Head of caudate nucleus (tissue), 42 donors: ENCODE results near the gene PALLD.

Experiments used
- DNase-seq, 42 donors: peaks; one replicate each; pipeline versions ENCODE4 v3.0.0 to v3.0.0-alpha.2; 2020 to 2021; ENCODE audit warnings: mixed read lengths in 7 of 42
- intact Hi-C: fragments of 100-400 bp; cut with DNase I; formaldehyde crosslinking; loops from one replicate; pipeline ENCODE4 v1.15.0; 2022

PALLD gene

GRCh38 chr4:168550064-168550766 is 53.4 kb downstream of the PALLD start:
- DNase-seq = no peak
- intact Hi-C loops = no loop called here

GRCh38 chr4:168551211-168551610 is 54.4 kb downstream of the PALLD start:
- intact Hi-C loops = no loop called here
- DNase-seq = no peak

GRCh38 chr4:168551945-168552695 is 55.3 kb downstream of the PALLD start:
- intact Hi-C loops = no loop called here
- DNase-seq = no peak

DNA sequence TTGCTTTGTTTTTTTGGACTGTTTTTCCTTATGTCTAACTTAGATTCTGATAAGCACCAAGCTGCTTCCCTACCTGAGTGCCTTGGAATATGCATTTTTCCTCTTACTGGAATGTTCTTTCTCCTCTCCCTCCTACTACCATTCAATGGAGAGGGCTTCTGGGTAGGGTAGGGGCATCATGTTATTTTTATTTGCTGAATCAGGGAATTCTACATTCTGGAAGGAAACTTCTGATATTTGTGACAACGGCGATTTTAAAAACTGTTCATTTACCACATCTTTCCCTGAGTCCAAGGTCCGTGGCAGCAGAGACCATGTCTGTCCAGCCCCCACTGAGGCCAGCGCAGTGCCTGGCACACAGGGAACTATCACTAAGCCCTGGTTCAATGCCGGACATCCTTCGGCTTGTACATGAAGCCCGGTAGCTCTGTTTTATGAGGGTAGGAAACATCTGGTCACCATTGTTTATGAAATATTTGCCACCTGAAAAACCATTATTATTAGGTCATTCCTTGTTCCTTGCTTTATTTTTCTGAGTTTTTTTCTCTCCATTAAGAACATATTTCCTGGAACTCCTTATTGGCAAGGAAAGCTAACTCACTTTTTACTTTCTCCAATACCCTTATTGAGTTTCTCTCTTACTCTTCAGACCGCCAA is 57.0 kb downstream of the PALLD start:
- intact Hi-C loops = no loop called here
- no peak for DNase-seq

DNA sequence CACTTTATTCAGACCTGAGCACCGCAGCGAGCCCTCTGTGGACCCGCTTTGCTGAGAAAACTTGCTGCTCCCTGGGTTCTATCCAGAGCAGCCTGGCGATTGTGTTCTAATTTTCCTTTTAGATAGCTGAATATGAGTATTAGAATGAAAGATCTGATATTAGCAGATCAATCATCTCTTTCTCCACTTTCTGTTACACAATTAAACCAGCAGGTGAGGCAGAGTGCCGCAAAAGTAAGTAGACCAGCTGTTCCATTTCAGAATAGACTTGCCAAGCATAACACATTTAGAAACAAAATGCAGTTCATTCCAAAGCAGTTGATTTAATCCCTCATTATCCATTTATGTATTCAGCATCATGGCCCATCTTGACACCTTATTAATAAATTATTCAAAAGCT is 58.6 kb downstream of the PALLD start:
- DNase-seq = no peak
- intact Hi-C loops = no loop called here

DNA sequence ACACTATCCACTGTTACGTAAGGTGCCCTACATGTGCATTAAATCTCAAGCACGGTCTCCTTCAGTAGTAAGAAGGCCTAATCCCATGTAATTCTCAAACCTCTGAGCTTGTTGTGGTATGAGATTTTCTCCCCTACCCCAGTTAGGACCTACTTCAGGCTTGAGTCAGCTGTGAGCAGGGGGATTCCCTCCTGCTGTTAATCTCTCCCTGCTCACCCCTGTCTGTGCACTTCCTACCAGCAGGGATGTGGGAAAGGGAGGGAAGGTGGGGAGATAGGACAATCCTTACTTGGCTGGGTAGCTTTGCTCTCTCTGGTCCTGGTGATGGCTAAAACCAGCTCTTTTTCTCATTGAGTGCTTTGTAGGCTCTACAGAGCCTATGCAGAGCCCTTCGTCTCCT is 60.8 kb downstream of the PALLD start:
- intact Hi-C loops = no loop called here
- no peak for DNase-seq

GRCh38 chr4:168558599-168558998 is 61.7 kb downstream of the PALLD start:
- DNase-seq = no peak
- intact Hi-C loops = no loop called here

GRCh38 chr4:168560184-168561180 is 63.6 kb downstream of the PALLD start:
- intact Hi-C loops = no loop called here
- DNase-seq = no peak

GRCh38 chr4:168562041-168562571 is 65.3 kb downstream of the PALLD start:
- DNase-seq = no peak
- intact Hi-C loops = no loop called here

DNA sequence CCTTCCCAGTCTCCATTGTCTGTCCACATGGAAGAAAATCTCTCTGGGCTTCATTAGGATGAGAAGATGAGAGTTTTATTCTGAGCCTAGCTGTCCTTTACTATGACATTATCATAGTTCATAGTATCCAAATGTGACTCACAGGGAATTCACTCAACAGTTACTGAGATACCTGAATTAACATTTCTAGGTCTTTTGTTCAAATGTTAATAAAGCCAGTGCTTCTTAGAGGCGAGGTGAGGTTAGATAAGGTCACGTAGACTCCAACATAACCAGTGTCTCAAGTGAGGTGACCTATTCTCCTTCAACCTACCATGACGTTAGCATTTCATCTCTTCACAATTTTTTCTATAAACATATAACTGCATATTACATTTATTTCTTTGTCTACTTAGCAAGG is 67.2 kb downstream of the PALLD start:
- DNase-seq = no peak
- intact Hi-C loops = no loop called here

DNA sequence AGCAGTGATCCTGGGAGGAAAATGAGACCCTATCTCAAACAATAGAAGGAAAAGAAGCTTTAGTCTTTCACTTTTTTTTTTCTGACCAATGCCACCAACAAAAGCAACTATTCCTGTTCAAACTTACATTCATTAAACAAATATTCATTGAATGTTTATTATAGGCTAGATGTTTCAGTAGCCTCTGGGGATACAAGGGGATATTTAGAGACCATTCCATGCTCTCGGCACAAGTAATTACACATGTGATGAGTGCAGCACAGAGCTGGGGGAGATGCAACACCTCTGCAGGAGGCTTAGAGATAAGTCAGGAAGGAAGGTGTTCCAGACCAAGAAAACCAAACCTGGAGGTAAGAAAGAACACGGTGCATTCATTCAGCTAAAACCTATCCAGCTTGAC is 68.3 kb downstream of the PALLD start:
- intact Hi-C loops = no loop called here
- no peak for DNase-seq

GRCh38 chr4:168566726-168567125 is 69.9 kb downstream of the PALLD start:
- intact Hi-C loops = no loop called here

DNA sequence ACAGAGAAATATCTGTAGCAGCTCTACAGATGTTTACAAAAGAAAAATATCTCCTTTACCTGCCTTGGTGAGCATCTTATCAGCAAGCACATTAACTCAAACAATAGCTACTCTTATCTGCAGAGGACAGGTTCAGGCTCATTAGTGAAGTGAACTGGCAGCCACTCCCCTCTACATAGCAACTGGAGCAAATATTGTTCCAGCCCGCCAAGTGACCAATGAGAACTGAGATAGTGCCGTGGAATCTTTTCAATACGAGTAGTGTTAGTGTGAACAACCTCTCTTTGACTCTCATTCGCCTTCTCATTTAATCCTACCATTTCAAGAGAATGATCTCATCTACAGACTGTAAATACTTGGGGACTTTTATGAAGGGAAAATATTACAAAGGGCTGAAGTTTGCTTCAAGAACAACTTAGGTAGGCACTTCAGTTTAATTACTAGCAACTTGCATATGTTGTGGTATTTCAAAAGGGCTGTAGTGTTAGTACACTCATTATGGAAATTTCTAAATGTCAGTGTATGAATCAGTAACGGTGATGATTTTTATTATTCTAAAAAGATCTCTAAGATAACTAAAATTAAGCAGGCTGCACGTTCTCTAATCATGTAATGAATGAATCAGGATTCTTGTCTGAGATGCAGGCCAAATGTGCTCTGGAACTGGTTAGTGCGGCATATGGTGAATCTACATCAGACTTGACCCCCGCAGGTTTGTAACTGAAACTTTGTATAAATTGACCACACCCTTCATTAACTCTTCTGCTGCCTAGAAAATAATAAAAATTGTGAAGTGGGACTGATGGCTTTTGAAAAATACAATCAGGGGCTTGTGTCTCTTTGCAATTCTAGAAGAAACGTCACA is 72.4 kb downstream of the PALLD start:
- no peak for DNase-seq
- intact Hi-C loops = no loop called here

More at GRCh38 chr4:168566726-168567125, 69.9 kb downstream of the PALLD start:
- no peak for DNase-seq

DNA sequence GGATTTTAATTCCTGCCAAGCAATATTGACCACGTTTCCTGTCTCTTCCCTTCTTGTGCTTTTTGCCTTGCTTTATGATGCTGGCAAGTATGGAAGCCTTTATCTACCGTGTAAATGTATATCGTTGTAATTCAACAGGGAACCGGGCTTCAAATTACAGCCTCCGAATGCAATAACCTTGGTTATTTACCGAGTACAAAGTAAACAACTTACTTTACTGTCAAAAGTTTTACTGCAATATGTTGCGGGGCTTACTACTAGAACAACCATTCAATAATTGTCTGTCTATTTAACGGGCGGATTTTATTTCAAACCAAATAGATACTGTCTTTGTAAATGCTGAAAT is 73.1 kb downstream of the PALLD start:
- intact Hi-C loops = no loop called here
- DNase-seq = no peak

- intact Hi-C loops = no loop called here
- no peak for DNase-seq
Measured at GRCh38 chr4:168570466-168570865, 73.6 kb downstream of the PALLD start.

DNA sequence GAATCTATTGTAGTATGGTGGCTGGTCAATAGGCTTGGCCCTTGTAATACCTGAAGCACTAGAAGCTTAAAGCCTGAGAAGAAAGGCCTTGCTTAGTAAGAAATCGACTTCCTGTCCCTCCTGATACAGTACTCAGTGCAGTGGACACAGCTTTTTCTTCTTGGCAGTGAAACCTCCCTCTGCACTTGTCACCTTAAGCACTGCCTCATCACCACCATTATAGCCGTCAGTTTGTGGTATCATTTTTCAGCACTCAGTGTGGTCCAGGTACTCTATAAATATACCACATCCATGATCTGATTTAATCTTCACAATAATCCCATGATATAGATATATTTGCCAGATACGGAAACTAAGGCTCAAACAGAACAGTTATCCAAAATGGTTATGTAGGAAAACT is 75.2 kb downstream of the PALLD start:
- DNase-seq = no peak
- intact Hi-C loops = no loop called here

DNA sequence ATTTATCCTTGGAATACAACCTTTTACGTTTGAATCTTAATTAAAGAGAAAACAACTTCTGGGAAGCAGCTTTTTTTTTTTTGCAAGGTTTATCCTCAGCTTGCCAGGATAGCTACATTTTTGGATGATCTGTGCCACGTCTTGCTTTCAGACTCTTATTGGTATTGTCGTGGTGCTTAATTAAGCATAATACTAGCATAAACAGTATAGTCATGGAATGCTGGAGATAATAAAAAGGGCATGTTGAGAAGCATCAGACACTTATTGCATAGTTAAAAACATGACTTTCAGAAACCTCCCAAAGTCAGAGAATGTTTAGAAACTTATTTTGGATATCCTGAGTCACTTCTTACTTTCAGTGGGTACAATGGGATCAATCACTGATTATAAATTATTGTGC is 77.0 kb downstream of the PALLD start:
- DNase-seq = no peak
- intact Hi-C loops = no loop called here
